Stimulated activated CD8-positive, alpha-beta memory T cell treated with anti-CD3 and anti-CD28 coated beads, Interleukin-7, amount 100 ng/mL, for 48 hours (primary cell): ENCODE data around the gene INSYN2B.

Source experiments
- DNase-seq, 2 donors: peaks; one replicate each; pipeline ENCODE4 v3.0.0-alpha.2; 2020; ENCODE audit warnings: low read depth in 1 of 2; ENCODE audit errors: extremely low read depth in 1 of 2

Gene INSYN2B

DNA sequence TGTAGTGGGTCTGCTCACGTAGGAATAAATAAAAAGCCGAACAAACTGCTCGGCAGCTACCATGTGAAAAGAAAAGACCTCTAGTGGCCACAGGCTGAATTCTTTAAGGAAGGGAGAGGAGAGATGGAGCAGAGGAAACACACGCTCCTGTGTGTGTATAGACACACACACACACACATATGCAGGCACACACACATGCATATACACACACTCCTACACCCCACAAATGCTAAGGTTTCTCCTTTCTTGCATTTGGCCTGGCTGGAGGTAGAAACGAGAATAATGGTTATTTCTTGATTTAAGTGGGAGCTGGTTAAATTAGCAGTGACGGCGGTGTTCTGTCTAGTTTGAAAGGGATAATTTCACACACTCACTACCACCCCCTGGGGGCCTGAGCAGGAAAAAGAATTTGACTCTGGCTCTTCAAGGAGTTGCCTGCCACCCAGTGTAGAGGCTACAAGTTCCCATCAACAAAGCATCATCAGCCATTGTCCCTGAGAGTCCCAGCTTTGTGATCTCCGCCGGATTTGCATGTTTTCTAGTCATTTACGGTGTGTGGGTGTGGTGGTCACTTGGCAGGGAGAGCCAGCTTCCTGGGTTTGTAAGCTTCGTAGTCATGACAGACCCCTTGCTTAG is at the start of gene INSYN2B:
Gene INSYN2B, minus strand, starts transcription at position 78 of the 636 bp plus-strand sequence. CDS start 96,597 bp downstream, outside the sequence.
- DNase-seq = peak in 1 of 2 donors; percentile 4

DNA sequence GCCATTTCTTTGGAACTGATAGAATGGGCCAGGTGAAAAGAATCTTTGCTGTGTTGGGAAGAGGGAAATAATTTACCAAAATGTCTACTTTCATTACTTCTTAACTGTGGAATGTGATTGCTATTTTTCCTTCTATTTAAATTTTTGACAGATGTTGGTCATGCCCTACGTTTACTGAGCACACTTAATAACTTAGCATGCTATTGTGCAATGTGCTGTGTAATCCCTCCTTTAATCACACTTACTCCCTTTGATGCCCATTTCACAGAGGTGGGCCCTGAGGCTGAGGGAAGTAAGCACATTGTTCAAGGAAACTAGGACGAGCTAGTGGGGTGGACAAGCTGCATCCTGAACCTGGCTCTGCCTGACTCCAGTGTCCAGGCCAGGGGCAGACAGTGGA is 47.8 kb upstream of the INSYN2B start:
- no peak for DNase-seq

DNA sequence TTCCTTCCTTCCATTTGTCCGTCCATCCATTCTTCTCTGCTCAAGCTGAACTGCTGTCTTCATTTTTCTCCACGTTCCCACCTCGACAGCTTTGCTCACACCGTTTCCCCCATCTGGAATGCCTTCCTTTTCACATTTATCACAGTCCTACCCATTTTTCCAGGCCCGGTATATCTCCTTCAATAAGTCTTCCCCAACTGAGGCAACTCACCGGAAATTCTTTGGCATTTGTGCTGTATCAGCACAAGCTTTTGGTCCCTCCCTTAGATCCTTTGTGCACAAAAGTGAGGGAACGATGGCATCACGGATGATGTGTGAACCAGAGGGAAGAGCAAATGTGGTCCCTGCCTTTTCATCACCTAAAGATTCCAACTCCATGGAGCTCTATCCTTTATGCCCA is 45.6 kb upstream of the INSYN2B start:
- no peak for DNase-seq

DNA sequence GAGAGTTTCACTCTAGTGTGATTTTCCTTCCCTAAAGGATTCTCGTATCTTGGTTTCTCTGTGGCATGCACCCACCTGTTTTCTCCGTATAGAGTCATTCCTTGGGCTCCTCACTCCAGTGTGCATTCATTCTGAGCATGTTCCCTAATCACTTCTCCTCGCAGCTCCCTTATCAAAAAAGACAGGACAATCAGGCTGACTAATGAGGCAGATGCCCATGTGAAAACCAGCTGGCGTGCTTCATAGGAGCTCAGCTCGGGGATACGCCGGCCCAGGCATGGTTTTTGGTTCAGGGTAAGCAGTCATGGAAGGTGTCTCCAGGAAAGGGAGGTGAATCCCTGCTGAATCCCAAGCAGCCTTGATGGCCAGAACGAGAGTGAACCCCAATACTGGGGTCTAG is 41.2 kb upstream of the INSYN2B start:
- no peak for DNase-seq

DNA sequence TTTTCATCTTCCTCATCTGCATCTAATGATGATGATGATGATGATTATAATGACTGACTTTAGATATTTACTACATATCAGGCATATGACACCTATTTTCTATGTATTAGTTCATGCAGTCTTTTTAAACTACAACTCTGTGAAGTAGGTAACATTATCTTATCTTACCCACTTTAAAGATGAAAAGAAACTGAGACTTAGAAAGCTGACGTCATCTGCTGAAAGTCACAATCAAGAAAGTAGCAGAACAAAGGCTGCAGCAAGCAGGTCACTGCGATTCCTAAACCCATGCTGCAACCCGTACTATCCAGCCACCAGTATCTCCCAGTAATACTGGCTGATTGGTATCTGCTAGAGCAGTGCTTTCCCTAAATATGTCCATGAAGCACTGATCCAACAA is 40.1 kb upstream of the INSYN2B start:
- DNase-seq = no peak

DNA sequence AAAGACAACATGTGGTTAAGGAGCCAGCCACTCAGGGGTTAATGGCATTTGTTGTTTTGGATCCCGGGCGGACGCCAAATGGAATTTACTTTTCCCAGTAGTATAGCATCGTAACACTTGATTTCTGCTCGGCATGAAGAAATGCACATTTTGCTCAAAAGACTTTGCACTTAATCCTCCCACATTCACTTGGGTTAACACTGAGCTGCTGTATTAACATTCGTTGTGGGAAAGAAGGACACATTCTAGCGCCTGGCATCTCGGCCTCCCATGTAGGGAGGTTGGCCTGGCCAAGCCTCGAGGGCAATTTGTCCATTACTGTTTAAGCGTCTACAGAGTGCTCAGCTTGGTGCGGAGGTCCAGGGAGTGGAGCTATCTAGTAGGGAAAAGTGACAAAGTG is 32.3 kb upstream of the INSYN2B start:
- DNase-seq = no peak

DNA sequence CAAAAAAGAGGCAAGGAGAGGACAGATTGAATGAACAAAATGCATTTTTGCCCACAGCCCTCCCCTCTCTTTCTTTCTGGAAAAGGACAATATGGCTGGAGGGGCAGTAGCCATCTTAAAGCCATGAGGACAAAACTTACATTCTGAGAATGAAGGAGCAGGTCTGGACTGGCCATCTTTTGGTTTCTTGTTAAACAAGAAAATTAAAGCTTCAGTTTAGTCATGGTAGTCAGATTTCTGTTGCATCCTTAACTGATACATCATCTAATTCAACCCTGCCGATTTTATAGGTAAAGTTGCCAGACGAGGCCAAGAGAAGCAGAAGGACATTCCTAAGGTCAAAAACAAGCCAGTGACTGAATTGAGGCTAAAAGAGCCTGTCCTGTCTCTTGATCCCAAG is 31.5 kb upstream of the INSYN2B start:
- DNase-seq = no peak

DNA sequence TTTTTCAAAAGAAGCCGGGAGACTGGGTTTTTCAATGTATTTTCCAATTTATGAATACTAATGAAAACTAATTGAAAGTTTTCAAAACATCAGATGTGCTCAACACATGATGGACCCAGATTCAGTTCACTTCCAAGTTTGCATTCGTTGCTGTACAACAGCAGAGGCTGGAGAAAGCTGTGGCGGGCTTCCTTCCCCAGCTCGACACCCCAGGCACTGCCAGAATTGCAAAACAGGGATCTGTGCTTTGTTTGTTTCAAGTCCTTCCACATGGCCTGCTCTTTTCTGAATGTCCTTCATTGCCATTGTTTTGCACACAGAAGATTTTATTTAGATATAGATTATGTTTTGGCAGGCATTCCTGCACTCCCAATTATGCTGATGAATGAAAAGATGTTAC is 30.3 kb upstream of the INSYN2B start:
- DNase-seq = no peak

DNA sequence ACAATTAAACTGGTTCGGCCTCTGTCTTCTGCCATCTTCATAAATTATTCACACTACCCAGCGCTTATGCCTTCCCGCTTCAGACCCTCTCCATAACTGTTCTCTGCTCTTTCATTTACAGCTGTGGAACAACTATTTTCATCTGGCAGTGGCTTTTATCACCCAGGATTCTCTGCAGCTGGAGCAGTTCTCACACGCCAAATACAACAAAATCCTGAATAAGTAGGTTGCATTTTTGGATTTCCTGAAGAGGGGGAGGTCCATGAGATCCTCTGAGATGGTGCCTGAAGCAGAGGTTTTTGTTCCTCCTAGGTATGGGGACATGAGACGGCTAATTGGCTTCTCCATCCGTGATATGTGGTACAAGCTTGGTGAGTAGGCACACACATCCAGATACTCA is 28.1 kb upstream of the INSYN2B start:
- no peak for DNase-seq

DNA sequence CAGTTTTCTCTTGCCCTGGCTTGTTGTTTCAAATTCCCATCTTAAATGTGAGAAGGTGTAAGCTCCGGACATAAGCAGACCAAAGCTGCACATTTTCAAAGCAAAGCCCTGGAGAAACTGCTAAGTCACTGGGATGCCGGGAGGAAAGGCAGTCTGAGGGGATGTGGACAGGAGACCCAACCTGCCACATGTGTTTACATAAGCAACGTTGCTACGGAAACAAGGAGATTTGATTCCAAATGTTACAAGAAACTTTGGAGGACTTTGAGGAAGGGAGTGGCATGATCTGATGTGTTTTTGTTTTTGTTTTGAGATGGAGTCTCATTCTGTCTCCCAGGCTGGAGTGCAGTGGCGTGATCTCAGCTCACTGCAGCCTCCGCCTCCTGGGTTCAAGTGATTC is 25.7 kb upstream of the INSYN2B start:
- no peak for DNase-seq

DNA sequence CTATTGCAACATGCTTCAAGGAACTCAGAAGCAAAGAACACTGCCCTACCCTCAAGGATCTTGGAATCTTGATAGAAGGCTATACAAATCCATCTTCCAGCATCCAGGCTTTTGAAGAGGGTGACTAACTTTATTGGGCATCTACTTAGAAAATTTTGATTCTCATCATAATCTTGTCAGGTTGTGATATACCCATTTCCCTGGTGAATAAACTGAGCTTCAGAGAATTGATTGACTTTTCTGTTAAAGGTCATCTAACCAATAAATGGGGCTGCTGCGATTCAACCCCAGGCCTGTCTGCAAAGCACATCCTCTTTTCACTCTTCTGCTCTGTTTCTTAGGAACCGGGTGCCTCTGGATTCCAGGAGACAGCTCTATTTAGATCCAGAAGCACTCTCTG is 19.9 kb upstream of the INSYN2B start:
- DNase-seq = no peak

DNA sequence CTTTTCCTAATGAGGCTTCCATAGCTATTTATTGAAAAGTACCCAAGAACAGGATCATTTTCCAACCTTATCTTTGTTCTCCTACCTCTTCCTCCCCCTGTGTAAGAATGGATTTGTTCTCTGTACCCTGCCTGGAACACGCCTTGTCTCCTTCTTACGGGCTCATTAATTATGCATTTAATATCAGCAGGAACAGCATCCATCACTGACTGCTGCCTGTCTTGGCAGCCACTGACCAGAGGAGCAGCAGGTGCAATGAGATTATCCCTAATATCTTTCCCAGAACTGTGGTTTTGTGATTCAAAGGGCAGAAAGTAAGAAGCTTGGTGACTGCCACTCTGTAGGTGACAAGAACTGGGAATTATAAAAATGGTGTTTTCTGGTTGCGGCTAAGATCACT is 19.3 kb upstream of the INSYN2B start:
- no peak for DNase-seq

DNA sequence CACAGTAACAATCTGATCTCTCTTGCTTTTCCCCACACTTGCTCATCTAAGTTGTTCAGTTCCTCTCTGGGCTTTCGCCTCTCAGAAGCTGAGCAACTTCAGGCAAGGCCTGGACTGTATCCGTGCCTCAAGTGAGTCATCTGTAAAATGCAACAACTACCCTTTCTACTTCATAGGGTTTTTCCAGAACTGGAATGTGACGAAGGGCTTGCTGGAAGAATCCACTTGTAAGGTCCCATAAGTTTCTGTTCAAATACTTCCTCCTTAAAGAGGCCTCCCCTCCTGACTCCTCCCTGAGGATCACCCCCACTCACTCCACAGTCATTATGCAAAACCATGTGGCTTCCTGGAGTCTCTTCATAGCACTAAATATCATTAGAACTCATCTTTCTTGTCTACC is 17.5 kb upstream of the INSYN2B start:
- no peak for DNase-seq

DNA sequence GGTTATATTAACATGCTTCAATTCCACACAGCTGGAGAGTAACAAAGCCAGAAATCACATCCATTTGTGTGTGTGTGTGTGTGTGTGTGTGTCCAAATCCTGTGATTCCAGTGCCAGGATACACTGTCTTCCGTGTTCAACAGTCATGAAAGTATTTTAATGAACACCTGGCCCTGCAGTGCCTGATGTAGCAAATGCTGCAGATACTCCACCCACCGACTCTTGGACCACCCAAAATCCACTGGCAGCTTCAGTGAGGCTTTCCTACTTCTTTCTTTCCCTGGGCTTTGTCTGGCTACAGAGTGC is 13.1 kb upstream of the INSYN2B start:
- DNase-seq = no peak

DNA sequence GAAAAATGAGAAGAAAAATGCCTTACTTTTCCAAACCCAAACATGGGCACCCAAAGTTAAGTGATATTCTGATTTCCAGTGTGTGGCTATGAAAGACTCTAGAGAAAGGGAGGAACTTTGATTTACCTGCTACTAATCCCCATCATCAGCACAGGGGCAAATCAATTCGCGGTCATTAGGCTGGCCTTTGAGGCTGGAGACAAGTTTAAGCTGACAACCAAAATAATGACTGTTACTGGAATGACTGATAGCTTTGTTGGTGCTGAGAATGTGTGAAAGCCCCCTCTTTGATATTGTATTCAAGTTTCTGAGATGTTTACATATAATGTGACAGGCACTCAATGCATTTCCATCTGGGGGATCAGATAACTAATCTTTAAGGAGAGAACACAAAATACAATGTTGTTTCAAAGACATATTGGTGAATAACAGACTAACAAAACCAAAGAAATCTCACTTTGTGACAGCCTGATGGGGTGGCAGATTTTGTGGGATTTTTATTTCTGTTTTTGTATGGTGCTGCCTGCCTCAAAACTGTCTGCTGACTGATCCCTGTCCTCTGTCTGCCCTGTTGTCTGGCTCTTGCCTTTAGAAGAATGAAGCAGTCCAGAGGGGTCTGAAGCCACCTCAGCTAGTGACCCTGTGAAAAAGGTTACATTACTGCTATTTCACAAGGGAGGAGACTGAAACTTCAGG is 12.6 kb upstream of the INSYN2B start:
- DNase-seq = no peak

DNA sequence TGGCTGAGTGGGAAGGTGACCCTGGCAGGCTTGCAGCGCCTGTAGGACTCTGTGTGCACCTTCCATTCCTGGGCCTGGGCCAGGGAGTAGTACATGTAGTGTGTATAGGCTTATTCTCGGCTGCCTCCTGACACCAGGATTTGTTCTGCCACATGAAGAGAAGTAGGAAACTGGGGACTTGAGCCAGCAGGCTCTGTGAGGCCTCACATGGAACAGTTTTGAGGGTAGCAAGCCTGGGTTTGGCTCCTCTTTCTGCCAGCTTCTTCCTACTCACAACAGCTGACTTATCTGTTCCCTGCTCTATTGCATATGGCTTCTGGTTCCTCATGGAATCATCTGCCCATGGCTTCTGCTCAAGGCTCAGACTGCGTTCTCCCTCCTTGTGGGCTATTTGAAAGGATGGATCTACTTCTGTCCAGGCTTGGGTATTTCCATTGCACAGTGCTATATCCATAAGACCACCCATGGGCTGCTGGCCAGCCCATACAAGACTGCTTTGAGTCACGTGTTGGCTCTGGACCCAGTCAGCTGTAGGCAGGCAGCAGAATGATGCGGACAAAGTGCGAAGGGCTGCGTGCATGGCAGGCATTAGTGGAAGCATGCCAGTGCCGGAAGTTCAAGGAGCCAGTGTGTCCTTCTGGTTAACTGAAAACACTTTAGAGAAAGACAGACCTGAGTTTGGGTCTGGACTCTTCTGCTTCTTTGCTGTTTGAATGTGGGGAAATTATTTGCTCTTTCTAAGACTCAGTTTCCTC is 11.0 kb upstream of the INSYN2B start:
- no peak for DNase-seq

DNA sequence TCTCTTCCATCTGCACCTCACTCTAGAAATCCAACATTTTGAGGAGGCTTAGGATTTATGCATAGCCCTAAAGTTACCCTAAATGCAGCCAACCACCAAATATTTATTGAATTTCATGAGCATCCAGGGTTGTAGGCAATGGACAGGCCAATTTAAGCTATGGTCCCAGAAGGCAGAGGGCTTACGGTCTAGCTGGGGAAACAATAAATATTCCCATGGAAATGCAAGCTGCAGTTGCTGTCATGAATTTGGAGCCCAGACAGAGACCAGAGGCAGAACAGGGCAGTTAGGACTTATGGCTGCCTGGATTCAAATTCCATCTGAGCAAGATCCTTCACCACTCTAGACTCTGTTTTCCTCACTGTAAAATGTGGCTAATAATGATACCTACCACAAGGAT is 9.1 kb upstream of the INSYN2B start:
- no peak for DNase-seq

DNA sequence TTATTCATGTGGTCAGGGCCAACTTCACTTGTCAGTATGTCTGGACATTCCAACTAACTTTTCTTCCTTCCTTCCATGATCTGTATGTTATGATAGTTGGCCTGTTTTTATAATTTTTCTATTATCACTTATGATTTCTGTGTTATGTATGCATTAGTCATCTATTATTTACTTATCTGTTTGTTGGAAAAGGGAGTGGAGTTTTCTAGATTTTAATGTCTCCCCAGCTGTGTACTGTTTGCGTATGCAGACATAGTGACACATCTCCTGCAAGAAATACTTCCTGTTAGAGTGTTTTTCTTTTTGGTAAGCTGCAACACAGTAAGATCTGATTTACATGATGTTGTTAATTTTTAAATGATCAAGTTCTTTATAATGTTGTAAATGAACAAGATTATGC is 8.7 kb upstream of the INSYN2B start:
- no peak for DNase-seq

DNA sequence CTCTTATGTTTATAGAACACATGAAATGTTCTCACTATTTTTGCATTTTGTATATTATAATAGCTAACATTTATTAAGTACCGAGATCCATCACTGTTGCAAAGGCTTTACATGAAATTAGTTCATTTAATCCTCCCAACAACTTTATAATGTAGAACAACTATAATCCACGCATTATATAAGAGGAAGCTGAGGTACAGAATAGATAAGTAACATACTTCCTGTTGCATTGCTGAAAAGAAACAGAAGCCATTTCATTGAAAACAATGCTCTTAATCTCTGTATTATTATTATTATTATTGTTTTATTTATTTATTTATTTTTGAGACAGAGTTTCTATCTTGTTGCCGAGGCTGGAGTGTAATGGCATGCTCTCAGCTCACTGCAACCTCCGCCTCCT is 7.9 kb upstream of the INSYN2B start:
- no peak for DNase-seq

DNA sequence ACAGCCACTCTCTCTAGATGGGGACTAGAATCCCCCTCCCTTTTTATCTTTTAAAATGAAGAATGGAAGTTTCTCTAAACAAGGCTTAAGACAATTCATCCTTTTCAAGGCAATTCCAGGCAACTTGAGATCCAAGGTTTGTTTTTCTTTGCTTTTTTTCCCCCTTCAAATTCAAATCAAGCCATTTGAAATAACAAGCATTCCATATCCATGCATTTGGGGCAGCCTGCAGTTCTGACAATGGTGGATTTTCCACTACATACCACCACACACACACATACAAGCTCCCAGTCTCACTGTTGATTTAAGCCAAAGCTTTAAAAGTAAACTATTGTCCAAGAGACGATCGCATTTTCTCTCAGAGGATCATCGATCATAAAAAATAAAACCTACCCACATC is 424 bp downstream of the INSYN2B start:
- no peak for DNase-seq

DNA sequence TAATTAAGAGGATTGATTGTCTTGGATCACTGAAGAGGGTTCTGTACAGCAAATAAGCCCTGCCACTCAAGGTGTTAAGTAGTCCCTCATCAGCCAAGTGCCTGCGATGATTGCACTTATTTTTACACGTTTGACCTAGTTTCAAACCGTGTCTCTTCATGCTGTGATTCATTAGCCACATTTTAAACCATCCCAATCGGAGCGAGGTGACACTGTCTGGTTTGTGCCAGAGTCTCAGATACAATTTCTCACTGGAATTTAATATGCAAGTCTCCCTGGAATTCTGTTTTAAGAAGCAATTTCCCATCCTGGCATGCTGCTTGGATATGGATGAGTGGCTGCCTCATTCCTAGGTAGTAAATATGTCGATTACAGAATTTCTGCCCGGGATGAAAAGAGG is 1.6 kb downstream of the INSYN2B start:
- DNase-seq = no peak

DNA sequence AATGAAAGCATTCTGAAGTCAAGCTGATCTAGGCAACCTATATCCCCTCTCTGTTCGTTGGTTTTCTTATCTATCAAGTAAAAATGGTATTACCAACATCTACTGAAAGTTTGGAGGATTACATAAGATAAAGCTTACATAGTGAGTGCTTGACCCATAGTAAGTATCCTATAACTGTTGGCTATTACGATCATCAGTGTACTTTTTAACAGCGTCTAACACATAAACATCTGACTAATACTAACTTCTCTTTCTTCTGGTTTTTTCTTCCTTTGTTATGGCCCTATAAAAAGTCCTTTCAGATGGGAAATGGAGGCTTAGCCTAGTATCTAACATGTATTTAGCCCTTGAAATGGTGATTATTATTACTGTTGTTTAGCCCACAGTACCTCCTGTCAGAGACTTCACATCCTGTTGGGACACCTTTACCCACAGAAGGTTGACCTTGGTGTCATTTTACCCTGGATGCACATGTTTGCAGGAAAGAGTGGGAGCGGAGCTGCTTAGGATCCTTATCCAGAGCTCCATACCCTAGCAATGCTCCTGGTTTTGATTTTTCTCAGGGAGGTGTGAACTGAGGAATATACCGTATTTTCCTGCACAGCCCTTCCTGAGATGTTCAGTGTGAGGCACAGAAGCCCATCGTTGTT is 6.0 kb downstream of the INSYN2B start:
- DNase-seq = no peak
